ENCODE measurements around the gene SPATA20.

The SPATA20 gene

GRCh38 chr17:50514936-50515702 lies 31.9 kb upstream of the SPATA20 start:
- H3K36me3 Mint-ChIP-seq (ENCODE audit: low read depth): no peaks in the 10 kb centered on the region
- no peak for ATAC-seq
- peaks cover 18% of the 10 kb centered on the region for H3K4me1 Mint-ChIP-seq
- no peak overlapping the region for H3K4me3 Mint-ChIP-seq
- H3K27me3 Mint-ChIP-seq: no peaks in the 10 kb centered on the region
- H3K9me3 Mint-ChIP-seq: no peaks in the 10 kb centered on the region
- H3K27ac Mint-ChIP-seq: no peak overlapping the region
- DNase-seq: no peak

- no peaks in the 10 kb centered on the region for H3K9me3 Mint-ChIP-seq
- no peak for ATAC-seq
- peaks cover 2% of the 10 kb centered on the region for H3K4me1 Mint-ChIP-seq
- no peaks in the 10 kb centered on the region for H3K36me3 Mint-ChIP-seq (ENCODE audit: low read depth)
- H3K4me3 Mint-ChIP-seq: no peak overlapping the region
- H3K27me3 Mint-ChIP-seq: no peaks in the 10 kb centered on the region
- no peak for DNase-seq
- H3K27ac Mint-ChIP-seq: no peak overlapping the region
Measured at GRCh38 chr17:50517011-50517410, 30.0 kb upstream of the SPATA20 start.

GRCh38 chr17:50517504-50518383 lies 29.2 kb upstream of the SPATA20 start:
- no peaks in the 10 kb centered on the region for H3K36me3 Mint-ChIP-seq (ENCODE audit: low read depth)
- no peak for DNase-seq
- no peaks in the 10 kb centered on the region for H3K27me3 Mint-ChIP-seq
- no peak overlapping the region for H3K4me3 Mint-ChIP-seq
- no peaks in the 10 kb centered on the region for H3K9me3 Mint-ChIP-seq
- no peak overlapping the region for H3K27ac Mint-ChIP-seq
- no peaks in the 10 kb centered on the region for H3K4me1 Mint-ChIP-seq
- ATAC-seq: no peak

GRCh38 chr17:50518384-50519023 lies 28.5 kb upstream of the SPATA20 start:
- Mint-ChIP-seq H3K36me3 (ENCODE audit: low read depth) (no peaks in the 10 kb centered on the region), H3K4me1 (no peaks in the 10 kb centered on the region), H3K27ac (no peak overlapping the region), H3K4me3 (no peak overlapping the region), H3K9me3 (no peaks in the 10 kb centered on the region), H3K27me3 (no peaks in the 10 kb centered on the region)
- ATAC-seq (no peak), DNase-seq (no peak)

GRCh38 chr17:50519141-50519834 lies 27.7 kb upstream of the SPATA20 start:
- Mint-ChIP-seq H3K27ac (no peak overlapping the region), H3K9me3 (no peaks in the 10 kb centered on the region), H3K36me3 (ENCODE audit: low read depth) (no peaks in the 10 kb centered on the region), H3K4me3 (no peak overlapping the region), H3K4me1 (no peaks in the 10 kb centered on the region), H3K27me3 (no peaks in the 10 kb centered on the region)
- ATAC-seq (no peak), DNase-seq (no peak)

GRCh38 chr17:50520483-50520882 lies 26.5 kb upstream of the SPATA20 start:
- DNase-seq: no peak
- ATAC-seq: no peak
- no peak overlapping the region for H3K4me3 Mint-ChIP-seq
- H3K36me3 Mint-ChIP-seq (ENCODE audit: low read depth): no peaks in the 10 kb centered on the region
- H3K4me1 Mint-ChIP-seq: no peaks in the 10 kb centered on the region
- no peak overlapping the region for H3K27ac Mint-ChIP-seq
- no peaks in the 10 kb centered on the region for H3K27me3 Mint-ChIP-seq
- no peaks in the 10 kb centered on the region for H3K9me3 Mint-ChIP-seq

- H3K27me3 Mint-ChIP-seq: no peaks in the 10 kb centered on the region
- ATAC-seq: no peak
- H3K27ac Mint-ChIP-seq: no peak overlapping the region
- H3K4me3 Mint-ChIP-seq: no peak overlapping the region
- no peaks in the 10 kb centered on the region for H3K9me3 Mint-ChIP-seq
- no peaks in the 10 kb centered on the region for H3K4me1 Mint-ChIP-seq
- DNase-seq: no peak
- no peaks in the 10 kb centered on the region for H3K36me3 Mint-ChIP-seq (ENCODE audit: low read depth)
Measured at GRCh38 chr17:50521514-50521913, 25.5 kb upstream of the SPATA20 start.

GRCh38 chr17:50522766-50523165 lies 24.2 kb upstream of the SPATA20 start:
- H3K27me3 Mint-ChIP-seq: no peaks in the 10 kb centered on the region
- H3K36me3 Mint-ChIP-seq (ENCODE audit: low read depth): no peaks in the 10 kb centered on the region
- H3K27ac Mint-ChIP-seq: no peak overlapping the region
- no peak overlapping the region for H3K4me3 Mint-ChIP-seq
- ATAC-seq (no peak), DNase-seq (no peak)
- H3K4me1 Mint-ChIP-seq: no peaks in the 10 kb centered on the region
- no peaks in the 10 kb centered on the region for H3K9me3 Mint-ChIP-seq

GRCh38 chr17:50523208-50523607 lies 23.8 kb upstream of the SPATA20 start:
- Mint-ChIP-seq H3K36me3 (ENCODE audit: low read depth) (no peaks in the 10 kb centered on the region), H3K27me3 (no peaks in the 10 kb centered on the region), H3K27ac (no peak overlapping the region), H3K4me3 (no peak overlapping the region), H3K9me3 (no peaks in the 10 kb centered on the region), H3K4me1 (no peaks in the 10 kb centered on the region)
- ATAC-seq (no peak), DNase-seq (no peak)

GRCh38 chr17:50524838-50525237 lies 22.1 kb upstream of the SPATA20 start:
- Mint-ChIP-seq H3K4me1 (no peaks in the 10 kb centered on the region), H3K4me3 (no peak overlapping the region), H3K27ac (no peak overlapping the region), H3K27me3 (peaks cover 9% of the 10 kb centered on the region), H3K36me3 (ENCODE audit: low read depth) (no peaks in the 10 kb centered on the region), H3K9me3 (no peaks in the 10 kb centered on the region)
- ATAC-seq: no peak
- DNase-seq: no peak

GRCh38 chr17:50527155-50527762 lies 19.7 kb upstream of the SPATA20 start:
- ATAC-seq: no peak
- Mint-ChIP-seq H3K36me3 (ENCODE audit: low read depth) (no peaks in the 10 kb centered on the region), H3K4me1 (no peaks in the 10 kb centered on the region)

GRCh38 chr17:50527949-50528474 lies 19.0 kb upstream of the SPATA20 start:
- Mint-ChIP-seq H3K27me3 (peaks cover 32% of the 10 kb centered on the region), H3K9me3 (no peaks in the 10 kb centered on the region), H3K4me3 (no peak overlapping the region)

More at GRCh38 chr17:50527155-50527762, 19.7 kb upstream of the SPATA20 start:
- no peak for DNase-seq
- H3K27ac Mint-ChIP-seq: no peak overlapping the region
- H3K27me3 Mint-ChIP-seq: peaks cover 26% of the 10 kb centered on the region
- H3K9me3 Mint-ChIP-seq: no peaks in the 10 kb centered on the region
- no peak overlapping the region for H3K4me3 Mint-ChIP-seq

GRCh38 chr17:50529849-50530248 lies 17.1 kb upstream of the SPATA20 start:
- no peaks in the 10 kb centered on the region for H3K9me3 Mint-ChIP-seq
- H3K36me3 Mint-ChIP-seq (ENCODE audit: low read depth): no peaks in the 10 kb centered on the region
- ATAC-seq (no peak), DNase-seq (no peak)
- H3K4me3 Mint-ChIP-seq: no peak overlapping the region
- H3K27me3 Mint-ChIP-seq: peaks cover 48% of the 10 kb centered on the region
- H3K27ac Mint-ChIP-seq: no peak overlapping the region
- H3K4me1 Mint-ChIP-seq: peaks cover 12% of the 10 kb centered on the region

More at GRCh38 chr17:50527949-50528474, 19.0 kb upstream of the SPATA20 start:
- ATAC-seq: no peak
- Mint-ChIP-seq H3K27ac (no peak overlapping the region), H3K36me3 (ENCODE audit: low read depth) (no peaks in the 10 kb centered on the region), H3K4me1 (no peaks in the 10 kb centered on the region)
- DNase-seq: no peak

Data from activated naive CD8-positive, alpha-beta T cell treated with anti-CD3 and anti-CD28 coated beads, Interleukin-2, amount 50 U/mL, for 24 hours (primary cell).